HG03045 (cell line): ENCODE data around the gene NBAS.

Source experiments
- ATAC-seq: cut with Tn5 transposase; IDR thresholded peaks from one replicate; pipeline ENCODE4 v1.9.1; 2021; ENCODE audit warnings: mild to moderate bottlenecking, moderate library complexity; ENCODE audit not compliant: unreplicated experiment

Gene NBAS

DNA sequence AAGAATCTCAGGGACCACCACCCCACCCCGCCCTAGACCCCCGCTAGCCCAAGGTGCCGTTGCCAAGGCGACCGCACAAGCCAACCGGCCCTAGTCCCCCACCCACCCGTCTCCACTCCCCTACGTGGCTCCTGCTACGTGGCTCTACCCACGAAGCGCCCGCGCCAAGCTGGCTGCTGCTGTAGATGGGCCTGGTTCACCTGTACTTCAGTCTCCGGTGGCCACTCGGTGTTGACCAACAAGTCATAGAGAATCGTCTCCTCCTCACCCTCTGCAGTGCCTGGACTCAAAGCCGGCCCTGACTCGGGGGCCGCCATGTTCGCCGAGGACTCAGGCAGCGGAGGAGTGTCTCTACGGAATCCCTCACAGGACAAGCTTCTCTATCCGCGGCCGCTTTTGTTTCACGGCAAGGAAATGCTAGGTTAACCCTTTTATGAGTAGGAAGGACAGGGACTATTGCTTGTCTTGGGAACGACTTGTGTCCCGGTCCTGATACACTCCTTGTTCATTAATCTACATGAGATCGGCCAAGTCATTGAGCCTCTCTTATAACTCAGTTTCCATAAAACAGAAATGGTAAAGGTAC lies at the start of gene NBAS:
Gene NBAS (minus strand): TSS at position 347 of the 586 bp plus-strand sequence. CDS start 30 bp downstream, at position 317.
- peak; percentile 84 for ATAC-seq

DNA sequence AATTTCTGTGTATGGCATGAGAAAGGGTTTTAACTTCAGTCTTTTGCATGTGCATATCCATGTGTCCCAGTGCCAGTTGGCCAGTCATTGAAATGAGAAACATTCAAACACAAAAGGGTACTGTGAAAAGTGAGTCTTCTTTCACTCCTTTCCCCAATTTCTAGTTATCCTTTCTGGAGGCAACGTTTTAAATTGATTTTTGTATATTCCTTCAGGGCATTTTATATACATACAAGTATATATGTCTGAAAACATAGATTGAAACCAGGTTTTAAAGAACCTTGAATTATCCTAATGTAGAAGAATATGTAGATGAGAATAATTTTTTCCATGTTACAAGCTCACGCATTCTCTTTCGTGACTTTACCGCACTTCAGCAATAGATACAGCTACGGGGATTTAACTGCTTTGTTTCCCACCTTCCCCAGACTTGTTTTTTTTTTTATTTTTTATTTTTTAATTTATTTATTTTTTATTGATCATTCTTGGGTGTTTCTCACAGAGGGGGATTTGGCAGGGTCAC lies 49.4 kb upstream of the NBAS start:
- no peak for ATAC-seq

DNA sequence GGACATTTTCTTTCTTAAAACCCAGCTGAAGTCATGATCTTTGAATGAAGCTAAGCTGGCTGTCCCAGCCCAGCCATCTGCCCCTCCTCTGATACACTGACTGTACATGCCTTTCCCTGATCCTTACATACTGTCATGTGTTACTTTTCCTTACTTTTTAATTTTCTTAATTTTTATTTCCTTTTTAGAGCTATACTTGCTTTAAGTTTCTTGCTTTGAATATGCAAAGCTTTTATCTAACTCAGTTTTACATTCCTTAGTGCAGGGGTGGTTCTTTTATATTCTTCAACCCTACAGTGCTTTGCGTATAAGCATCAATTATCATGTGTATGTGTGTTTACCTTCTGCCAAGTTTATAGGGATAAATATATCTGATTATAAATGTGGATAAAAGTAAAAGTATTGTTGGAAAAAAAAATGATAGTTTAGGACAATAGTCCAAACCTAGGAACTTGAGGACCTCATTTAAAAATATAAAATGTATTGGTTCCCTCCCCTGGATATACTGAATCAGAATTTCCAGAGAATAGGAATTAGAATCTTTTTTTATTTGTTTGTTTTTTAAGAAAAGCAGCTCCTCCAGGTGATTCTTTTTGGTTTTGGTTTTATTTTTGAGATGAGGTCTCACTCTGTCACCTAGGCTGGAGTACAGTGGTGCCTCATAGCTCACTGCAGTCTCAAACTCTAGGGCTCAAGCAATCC lies 48.4 kb upstream of the NBAS start:
- no peak for ATAC-seq

DNA sequence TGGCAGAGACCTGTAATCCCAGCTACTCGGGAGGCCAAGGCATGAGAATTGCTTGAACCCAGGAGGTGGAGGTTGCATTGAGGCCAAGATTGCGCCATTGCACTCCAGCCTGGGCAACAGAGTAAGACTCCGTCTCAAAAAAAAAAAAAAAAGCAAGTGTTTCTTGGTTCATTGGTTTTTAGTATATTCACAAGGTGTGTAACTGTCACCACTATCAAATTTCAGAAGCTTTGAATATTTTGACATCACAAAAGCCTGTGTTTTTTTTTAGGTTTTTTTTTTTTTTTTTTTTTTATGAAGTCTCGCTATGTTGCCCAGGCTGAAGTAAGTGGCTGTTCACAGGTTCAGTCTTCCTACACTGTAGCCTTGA lies 47.2 kb upstream of the NBAS start:
- no peak for ATAC-seq

DNA sequence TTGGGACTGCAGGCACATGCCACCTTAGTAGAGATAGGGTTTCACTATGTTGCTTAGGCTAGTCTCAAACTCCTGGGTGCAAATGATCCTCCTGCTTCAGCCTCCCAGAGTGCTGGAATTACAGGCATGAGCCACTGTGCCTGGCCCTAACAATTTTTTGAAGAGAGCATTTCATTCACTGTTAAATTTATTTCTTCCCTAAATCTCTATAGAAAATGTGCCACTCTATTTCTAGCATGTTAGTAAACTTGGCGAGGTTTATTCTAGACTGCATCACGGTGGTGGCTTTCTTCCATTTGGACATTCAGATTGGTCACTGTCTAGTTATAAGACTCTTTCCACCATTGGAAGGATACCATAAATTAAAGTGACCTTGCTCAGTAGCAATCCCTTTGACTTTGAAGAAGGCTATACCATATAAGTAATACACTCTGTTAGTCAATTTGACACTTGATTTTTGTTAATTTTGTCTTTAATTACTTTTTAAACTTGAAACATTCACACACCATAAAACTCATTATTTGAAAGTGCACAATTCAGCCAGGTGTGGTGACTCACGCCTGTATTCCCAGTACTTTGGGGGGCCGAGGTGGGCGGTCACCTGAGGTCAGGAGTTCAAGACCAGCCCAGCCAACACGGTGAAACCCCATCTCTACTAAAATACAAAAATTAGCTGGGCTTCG lies 46.7 kb upstream of the NBAS start:
- no peak for ATAC-seq

DNA sequence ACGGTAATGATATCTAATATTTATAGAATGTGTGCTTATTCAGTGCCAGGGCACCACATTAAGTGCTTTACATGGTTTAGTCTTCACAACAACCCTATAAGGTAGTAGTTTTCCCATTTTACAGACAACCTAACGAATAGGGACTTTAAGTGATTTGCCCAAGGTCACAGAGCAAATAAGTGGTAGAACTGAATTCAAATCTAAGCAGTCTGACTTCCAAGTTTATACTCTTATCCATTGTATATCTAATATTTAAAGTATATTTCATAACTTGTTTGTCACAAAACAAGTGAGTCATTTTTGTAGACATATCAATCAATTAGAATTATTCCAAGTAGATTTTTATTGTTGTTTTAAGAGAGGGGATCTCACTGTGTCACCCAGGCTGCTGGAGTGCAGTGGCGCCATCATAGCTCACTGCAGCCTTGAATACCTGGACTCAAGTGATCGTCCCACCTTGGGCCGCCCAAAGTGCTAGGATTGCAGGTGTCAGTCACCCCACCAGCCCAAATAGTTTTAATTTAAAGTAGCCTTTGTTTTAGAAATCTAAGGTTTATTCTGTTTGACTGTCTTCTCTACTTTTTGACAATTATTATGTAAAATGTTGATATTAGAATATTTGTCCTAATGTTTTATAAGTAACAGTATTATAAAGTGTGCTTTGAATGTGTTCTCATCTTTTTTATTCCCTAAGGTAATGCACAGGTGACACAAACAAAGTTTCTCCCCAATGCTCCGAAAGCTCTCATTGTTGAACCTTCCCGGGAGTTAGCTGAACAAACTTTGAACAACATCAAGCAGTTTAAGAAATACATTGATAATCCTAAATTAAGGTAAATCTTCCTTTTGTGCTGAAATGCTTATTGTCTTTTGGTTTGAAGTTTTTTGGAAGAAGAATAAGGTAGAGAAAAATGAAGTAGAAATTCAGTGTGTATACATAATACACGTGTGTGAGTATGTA lies 45.6 kb upstream of the NBAS start:
- ATAC-seq: no peak

DNA sequence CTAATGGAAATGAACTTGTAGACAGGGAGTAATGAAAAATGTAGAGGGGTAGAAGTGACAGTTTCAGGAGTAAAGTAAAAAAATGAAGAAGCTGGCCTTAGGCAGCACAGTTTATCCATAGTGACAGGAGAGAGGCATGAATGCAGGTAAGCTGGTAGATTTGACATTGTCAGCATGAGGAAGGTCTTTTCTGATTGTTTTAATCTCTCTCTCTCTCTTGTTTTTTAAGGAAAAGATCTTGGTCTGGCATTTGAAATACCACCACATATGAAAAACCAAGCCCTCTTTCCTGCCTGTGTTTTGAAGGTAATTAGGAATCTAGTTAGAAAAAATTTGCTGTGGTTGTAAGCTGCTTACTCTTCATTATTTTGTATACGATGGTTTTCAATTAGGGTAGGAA lies 44.6 kb upstream of the NBAS start:
- no peak for ATAC-seq

DNA sequence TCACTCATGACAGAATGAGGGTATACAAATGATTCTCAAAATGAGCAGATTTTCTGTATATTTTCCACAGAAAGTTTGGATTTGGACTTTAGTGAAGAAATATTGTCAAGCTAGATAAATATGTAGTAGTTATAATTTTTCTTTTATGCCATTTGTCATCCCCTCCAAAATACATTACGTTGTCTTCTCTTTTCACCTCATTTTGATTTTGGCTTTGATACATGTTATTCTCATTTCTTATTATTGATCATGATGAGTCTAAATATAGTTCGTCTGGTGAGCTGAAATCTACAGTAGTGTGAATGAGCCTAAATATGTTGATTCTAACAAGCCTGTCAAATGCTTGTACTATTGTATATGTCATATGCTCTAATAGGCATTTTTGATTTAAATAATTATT lies 42.8 kb upstream of the NBAS start:
- no peak for ATAC-seq

DNA sequence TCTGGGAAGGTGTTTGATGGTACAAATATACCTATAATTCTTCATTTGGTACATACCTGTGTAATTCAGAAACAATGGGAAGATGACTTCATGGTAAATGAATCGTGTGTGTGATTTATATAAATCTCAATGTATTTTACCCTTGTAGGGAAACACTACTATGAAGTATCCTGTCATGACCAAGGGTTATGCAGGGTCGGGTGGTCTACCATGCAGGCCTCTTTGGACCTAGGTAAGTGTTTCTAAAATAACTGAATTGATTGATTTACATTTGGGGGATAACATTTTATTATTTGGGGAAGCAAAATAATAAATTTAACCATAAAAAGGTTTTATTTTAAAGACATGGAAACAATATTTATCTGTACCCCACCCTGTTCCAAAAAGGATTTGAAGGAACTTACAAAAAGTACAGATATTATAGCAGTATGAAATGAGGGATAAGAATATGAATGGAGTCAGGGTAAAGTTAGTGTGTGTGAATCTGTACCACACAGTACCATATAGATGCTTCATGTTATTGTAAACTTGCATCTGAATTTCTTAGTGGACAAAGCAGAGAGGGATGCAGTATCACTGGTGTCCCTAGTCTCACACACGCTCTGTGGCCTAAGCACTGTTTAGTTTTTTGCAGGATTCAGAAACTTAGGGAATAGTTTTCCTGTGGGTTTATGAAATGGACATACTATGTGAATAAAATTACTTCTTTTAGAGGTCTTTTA lies 42.1 kb upstream of the NBAS start:
- no peak for ATAC-seq

DNA sequence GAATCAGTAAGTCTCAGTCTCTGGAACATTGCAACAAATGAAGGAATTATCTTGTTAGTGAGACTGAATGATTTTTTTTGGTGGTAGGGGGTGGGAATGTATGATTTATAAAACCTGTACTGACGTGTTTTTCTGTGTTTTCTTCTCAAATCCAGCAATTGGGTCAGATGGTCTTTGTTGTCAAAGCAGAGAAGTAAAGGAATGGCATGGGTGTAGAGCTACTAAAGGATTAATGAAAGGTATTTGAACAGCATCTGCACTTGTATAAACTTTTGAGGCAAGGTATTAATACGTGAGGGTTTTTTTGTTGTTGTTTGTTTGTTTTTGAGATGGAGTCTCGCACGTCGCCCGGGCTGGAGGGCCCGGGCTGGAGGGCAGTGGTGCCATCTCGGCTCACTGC lies 41.3 kb upstream of the NBAS start:
- no peak for ATAC-seq

DNA sequence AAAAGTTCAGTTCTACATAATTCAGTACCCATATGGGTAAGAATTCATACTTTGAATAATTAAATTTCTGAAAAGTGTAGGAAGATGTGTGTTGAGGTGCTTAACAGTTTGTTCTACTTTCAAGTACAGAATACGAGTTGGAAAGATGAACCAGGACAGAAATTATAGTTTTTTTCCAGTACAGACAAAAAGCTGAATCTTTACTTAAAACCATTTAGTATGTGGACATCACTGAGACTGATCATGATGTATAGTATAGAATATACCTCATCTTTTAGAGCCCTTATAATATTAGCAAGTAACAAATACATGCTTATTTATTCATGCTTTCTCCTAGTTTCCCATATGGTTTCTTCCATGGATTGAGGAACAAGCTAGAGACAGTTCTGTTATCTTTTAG lies 40.5 kb upstream of the NBAS start:
- no peak for ATAC-seq

DNA sequence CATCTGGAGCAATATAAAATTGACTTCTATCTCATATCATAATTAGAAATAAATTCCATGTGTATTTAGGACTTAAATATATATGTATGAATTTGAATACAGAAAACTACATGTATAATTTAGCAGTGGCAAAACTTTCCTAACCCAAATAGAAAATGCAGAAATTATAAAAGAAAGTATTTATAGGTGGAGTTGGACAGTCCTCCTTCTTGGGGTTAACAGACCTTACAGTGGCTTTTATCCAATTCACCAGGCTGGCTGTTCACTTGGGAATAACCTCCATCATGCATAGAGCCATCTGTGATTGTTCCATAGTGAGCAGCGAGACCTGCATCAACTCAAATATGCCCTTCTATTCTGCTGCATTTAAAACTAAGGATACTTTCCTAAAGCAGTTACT lies 38.9 kb upstream of the NBAS start:
- ATAC-seq: no peak

DNA sequence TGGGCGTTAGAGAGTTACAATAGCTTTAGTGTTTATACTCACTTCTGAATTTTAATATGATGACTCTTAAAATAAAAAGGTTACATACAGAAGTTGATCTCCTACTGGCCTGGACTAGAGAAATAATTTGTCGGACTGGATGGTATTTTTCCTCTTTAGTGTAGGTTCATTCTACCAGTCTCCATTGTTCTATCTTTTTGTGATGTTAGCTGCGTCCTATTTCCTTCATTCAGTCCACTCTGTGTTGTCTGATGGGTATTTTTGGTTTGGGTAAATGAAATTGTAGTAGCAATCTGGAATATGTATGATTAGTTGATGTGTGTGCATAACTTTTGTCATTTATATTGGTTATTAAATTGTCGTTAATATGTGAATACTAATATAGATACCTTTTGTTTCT lies 35.8 kb upstream of the NBAS start:
- no peak for ATAC-seq

DNA sequence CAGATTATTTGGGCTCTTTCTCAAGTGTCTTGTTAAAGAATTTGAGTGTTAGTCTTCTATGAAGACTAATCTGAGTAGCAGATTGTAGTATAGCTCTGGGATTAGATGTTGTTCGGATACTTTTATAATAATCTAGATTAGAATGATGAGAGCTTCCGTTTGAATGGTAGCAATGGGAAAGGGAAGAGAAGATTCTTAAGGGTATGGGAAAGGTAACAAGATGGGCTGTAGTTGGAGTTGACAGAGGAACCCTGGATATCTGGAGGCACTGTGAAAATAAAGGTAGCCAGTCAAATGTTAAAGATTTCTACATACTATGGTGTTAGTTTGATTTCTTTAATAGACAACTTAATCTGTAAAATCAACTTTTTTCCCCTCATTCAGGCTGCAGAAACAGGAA lies 35.2 kb upstream of the NBAS start:
- ATAC-seq: no peak

DNA sequence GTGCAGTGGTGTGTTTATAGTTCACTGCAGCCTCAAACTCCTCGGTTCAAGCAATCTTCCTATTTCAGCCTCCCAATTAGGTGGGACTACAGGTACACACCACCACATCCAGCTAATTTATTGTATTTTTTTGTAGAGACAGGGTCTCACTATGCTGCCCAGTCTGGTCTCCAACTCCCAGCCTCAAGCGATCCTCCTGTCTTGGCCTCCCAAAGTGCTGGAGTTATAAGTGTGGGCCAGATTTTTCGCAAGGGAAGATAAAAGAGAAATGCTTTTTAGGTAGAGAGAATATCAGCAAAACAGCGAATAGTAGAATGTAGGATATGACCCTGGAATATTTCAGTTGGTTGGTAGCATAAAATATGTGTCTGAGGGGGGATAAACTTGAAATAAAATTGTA lies 34.8 kb upstream of the NBAS start:
- no peak for ATAC-seq

DNA sequence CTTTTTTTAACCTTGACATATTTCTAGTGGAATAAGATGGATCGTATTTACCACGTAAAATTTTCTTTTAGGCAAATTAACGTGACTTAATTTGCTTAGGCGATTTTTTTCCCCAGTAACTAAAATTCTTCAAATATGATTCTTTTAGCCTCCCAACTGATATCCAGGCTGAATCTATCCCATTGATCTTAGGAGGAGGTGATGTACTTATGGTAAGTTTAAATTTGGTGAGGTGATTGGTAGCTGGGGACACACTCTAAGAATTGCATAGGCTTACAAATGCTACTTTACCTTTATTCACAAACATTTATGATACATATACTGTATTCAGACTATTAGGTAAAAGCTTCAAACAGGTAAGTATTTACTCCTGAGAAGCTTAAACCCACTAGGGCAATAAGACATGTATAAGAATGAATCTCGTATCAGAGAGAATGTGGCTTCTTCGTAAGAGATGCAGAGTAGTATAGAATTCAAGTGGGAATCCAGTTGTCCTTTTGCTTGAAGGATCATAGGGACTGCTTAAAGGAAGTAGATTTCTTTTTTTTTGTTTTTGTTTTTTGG lies 34.3 kb upstream of the NBAS start:
- ATAC-seq: no peak

DNA sequence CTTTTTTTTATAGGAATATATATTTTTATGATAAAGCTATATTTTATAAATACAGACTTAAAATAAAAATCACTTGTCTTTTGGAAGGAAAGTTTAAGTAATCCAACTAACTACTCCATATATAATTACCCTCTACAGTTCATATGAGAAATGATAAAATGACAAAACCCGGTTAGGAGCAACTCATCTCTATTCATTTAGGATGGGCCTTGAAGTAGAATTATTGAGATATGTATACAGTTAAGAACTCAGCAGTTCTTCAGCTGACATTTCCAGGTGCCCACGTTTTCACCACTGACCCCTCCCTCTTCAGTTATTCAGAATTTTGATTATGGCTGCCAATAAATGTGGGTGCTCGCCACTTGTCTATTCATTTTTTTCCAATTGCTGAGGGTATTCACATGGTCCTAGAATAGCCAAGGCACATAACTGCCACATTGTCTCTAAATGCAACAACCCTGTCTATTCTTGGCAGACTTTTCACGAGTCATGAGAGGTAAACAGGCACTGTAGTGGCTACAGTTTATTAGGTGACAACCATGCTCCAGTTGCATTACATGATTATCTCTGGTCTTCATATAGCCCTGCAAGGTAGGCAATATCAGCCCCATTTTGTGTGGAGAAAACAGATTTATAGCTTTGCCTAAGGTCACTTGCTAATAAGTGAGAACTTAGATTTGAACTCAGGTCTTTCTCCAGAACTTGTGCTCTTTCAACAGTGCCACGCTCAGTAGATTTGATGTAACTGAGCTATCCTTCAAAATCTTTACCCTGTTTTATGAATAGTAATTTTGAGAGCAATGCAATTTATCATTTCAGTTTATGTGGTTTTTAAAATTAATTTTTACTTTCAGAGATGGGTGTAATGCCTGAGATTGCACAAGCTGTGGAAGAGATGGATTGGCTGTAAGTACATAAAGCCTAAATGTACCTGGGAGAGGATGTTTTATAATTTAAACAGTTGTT lies 33.4 kb upstream of the NBAS start:
- ATAC-seq: no peak

DNA sequence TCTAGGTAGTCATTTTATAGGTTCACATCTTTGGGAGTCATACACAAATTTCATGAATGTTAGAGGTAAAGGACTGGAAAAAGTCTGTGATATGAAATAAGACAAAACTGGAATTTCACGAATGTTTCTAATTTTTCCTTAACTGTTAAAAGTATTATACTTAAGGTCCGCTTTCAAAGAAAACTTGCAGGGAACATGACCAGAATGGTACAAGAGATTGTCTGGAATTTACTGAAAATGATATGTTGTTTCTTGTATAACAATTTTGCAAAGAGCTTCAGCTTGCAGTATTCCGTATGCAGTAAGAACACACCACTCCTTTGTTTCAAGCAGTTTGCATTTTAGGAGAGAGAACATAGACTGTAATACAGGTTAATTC lies 32.2 kb upstream of the NBAS start:
- ATAC-seq: no peak
